GM10248 (cell line): ENCODE measurements around the gene MAML2.

Experiments
- CTCF ChIA-PET: fragments of 300-600 bp; sonication (Branson Sonifier 250); formaldehyde crosslinking; extraction: SDS; loops from one replicate; lab custom pipeline; 2021; ENCODE audit warnings: antibody characterized with exemption; lab: Yijun Ruan, JAX
- POLR2A ChIA-PET: fragments of 350-650 bp; sonication (Branson Sonifier 250); formaldehyde crosslinking; extraction: SDS; loops from one replicate; lab custom pipeline; 2020; ENCODE audit warnings: antibody characterized with exemption; lab: Yijun Ruan, JAX
- DNase-seq: peaks from one replicate; pipeline ENCODE4 v3.0.0; 2012; ENCODE audit errors: extremely low spot score
- TF ChIP-seq, protein P1 (sequence below): IDR thresholded peaks from 2 replicates; pipeline ENCODE4 v1.5.1; 2012; ENCODE audit warnings: mild to moderate bottlenecking, low read depth; ENCODE audit errors: extremely low read depth, missing control alignments, control extremely low read depth

MAML2 gene

DNA sequence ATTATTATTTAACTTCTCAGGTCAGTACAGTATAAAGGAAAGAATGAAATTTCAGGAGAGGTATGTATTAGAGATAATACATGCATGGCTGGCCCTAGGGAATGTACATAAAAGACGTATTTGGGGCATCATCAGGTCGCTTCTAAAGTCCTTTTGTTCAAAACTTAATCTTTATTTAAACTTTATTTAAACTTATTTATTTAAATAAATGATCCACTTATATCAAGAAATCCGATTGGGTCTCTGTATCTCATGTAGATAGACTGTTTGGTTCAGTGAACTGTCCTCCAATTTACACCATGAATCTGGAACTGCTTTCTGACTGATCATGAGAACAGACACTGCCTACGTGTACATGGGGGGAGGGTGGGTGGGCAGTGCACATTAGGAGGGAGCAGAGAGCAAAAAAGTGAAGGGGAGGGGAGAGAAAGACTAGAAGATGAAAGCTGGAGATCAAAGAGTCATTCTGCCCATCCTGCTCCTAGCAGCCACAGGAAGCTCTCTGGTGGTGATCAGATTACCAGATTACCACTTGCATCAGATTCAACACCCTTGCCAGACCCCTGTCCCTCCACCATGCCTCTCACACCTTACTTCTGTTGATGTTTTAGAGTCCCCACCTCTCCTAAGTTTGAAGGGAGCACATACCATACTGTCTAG, 327.0 kb downstream of the MAML2 start:
- ChIA-PET CTCF (interaction anchor here (1.2 to 2.1 kb wide), 3 partner anchors 19 to 180 kb away, joined by 3 to 6 read pairs (median 5); no protein-coding TSS in a partner anchor), POLR2A (no interaction called here)
- TF ChIP-seq, protein P1, sequence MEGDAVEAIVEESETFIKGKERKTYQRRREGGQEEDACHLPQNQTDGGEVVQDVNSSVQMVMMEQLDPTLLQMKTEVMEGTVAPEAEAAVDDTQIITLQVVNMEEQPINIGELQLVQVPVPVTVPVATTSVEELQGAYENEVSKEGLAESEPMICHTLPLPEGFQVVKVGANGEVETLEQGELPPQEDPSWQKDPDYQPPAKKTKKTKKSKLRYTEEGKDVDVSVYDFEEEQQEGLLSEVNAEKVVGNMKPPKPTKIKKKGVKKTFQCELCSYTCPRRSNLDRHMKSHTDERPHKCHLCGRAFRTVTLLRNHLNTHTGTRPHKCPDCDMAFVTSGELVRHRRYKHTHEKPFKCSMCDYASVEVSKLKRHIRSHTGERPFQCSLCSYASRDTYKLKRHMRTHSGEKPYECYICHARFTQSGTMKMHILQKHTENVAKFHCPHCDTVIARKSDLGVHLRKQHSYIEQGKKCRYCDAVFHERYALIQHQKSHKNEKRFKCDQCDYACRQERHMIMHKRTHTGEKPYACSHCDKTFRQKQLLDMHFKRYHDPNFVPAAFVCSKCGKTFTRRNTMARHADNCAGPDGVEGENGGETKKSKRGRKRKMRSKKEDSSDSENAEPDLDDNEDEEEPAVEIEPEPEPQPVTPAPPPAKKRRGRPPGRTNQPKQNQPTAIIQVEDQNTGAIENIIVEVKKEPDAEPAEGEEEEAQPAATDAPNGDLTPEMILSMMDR, result no peak
- no peak for DNase-seq

DNA sequence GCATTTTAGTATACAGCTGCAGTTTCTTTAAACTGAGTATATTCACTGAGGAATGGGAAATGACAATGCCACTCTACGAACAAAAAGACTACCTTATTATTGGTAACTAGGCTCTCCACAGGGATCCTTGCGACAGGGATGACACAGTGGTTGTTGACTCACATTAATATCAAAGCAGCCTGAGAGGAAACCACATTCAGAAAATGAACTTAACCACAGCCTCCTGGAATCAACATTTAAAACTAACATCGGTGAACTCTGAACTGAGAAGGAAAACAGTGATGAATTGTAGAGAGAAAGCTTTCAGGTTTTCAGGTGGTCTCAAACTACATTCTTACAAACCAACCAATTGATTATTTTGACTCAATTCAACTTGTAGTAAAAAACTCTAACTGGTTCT, 328.8 kb downstream of the MAML2 start:
- POLR2A ChIA-PET, result no interaction called here
- peak; percentile 12 for DNase-seq
- TF ChIP-seq, protein P1, result no peak
- CTCF ChIA-PET, result interaction anchor here (1.2 to 2.1 kb wide), 6 partner anchors 16 to 380 kb away, joined by 3 to 10 read pairs (median 4); partner anchors contain the start of gene MAML2

DNA sequence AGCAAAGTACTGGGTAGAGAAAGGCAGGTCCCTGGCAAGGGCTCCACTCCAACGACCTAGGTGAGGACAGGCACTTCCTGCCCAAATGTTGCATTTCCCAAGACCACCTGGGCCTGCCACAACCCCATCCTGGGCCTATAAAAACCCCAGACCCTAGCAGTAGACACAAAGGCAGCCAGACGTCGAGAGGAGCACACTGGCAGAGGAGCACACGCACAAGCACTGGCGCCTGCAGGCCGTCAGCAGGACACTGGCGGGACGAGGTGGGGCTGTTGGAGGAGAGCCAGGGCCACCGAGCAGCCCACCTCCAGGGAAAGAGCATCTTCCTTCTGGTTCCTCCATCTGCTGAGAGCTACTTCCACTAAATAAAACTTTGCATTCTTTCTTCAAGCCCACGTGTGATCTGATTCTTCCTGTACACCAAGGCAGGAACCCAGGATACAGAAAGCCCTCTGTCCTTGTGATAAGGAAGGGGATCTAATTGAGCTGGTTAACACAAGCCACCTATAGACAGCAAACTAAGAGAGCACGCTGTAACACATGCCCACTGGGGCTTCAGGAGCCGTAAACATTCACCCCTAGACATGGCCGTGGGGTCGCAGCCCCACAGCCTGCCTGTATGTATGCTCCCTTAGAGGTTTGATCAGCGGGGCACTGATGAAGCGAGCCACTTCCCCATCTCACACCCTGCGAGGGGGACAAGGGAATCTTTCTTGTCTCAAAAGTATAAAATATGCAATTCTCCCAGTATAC, 329.4 kb downstream of the MAML2 start:
- CTCF ChIA-PET, result interaction anchor here (0.6 to 1.4 kb wide), 5 partner anchors 17 to 375 kb away, joined by 3 read pairs; partner anchors contain the start of gene MAML2
- DNase-seq, result no peak
- TF ChIP-seq, protein P1, result no peak
- POLR2A ChIA-PET, result no interaction called here

DNA sequence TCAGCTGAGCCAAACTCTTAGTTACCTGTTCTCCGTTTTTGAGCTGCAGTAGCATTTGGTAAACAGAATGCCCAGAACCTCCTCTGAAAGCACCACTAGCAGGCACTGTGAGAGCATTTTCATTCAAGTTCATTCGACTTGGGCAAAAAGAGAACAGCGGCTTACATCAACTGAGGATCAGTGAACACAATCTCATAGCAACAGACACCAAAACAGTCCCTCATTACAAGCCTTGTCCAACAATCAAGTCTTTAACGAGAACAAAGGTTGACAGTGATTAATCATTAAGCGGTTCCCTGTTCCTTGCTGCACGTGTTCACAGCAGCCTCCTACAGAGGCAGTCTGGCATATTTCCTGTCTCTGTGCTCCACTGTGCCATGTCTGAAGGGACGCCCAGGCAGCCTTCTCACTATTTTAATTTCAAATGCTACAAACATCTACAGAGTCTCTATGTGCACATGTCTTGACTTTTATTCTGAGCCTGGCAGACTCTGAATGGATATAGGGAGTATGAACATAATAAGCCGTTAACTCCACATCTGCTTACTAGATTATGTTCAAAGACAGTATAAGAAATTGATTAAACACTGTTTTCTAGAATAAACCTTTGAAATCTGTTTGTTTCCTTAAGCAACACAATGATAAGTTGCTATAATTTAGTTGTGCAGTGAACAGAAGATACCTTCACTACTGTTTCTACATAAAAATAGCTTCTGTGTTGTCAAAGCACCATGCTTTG, 330.7 kb downstream of the MAML2 start:
- POLR2A ChIA-PET, result no interaction called here
- CTCF ChIA-PET, result interaction anchor here (1.0 to 2.1 kb wide), 5 partner anchors 9 to 376 kb away, joined by 3 to 7 read pairs (median 3); no protein-coding TSS in a partner anchor
- DNase-seq, result peak; percentile 44
- TF ChIP-seq, protein P1, result peak; percentile 60

DNA sequence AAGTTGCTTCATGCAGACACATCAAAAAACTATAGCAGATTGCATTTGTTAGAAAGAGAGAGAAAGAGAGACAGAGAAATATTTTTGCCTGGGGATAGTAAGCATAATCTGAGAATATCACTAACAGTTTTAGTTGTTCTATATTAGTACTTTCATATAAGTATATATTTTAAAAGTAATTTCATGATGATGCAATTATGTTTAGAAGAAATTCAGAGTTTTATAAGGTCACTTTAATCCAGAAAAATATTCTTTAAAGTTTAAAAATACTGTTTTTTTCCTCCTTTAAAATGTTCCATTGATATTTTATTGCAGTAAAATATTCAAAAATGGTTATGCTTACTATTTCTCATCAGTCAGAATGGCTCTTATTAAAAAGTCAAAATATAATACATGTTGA, 332.3 kb downstream of the MAML2 start:
- CTCF ChIA-PET, result interaction anchor here (2.1 kb wide), 1 partner anchor 10 kb away, joined by 7 read pairs; no protein-coding TSS in a partner anchor
- TF ChIP-seq, protein P1, result no peak

DNA sequence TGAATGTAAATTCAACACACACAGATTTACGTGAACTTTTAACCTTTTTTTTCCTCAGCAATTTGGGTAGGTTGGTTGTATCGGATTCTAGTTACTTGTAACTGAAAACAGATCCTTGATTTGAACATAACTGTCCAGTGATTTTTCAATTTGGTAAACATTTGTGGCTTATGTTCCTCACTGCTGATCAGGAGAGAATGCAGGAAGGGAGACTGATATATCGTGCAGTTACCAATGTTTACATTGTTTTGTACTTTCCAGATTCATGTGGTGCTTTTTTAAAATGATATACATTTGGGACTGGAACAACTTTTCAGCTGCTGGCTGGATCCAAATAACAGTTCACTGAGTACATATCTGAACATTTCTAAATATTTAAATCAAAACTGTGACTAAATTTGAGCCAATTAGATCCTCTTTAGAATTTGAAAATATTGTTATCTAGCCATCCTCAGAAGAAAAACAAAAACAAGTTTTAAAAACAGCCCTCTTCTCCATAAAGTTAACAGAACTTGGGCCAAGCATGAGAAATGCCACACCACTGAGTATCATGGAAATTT, 334.8 kb downstream of the MAML2 start:
- ChIA-PET POLR2A (no interaction called here), CTCF (interaction anchor here (1.1 kb wide), 1 partner anchor 12 kb away, joined by 3 read pairs; no protein-coding TSS in a partner anchor)
- no peak for DNase-seq
- TF ChIP-seq, protein P1, result no peak

More for the DNA sequence above, 332.3 kb downstream of the MAML2 start:
- no peak for DNase-seq
- POLR2A ChIA-PET, result no interaction called here
